HG02973 (cell line): ENCODE measurements around the gene MORC1.

Source experiments
- ATAC-seq: cut with Tn5 transposase; IDR thresholded peaks from one replicate; pipeline ENCODE4 v1.9.1; 2021; ENCODE audit warnings: moderate library complexity; ENCODE audit not compliant: unreplicated experiment

Gene MORC1

GRCh38 chr3:108946292-108947285 is 171.3 kb downstream of the MORC1 start:
- ATAC-seq: no peak

DNA sequence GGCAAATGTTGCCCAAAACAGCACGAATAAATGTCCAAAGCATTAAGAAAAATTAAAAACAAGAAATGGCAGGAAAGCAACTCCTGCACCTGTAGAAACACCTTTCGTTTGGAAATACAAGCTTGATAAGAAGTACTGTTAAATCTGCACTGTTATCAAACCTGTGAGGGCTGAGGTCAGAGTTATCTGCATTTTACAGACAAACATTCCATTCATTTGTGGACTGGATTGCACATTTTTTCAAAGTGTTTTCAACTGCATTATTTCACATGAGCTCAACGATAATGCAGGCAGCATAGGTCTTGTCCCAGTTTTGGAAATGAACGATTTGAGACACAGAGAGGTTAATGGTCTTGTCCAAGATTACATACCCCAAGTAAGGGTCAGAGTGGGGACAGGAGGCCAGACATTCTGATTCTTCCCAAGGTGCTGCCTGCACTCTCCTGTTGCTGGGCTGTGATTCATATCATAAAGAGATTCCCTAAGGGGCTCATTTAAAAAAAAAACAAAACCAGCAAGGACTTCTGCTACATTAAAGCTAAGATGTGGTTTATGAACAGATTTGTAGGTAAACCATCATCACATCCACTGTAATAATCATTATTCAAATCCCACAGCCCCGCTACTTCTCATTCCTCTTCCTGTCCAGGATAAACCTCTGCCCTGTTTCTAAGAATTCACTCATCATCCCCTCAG is 177.2 kb downstream of the MORC1 start:
- no peak for ATAC-seq

GRCh38 chr3:108940166-108940565 is 177.8 kb downstream of the MORC1 start:
- ATAC-seq: no peak

DNA sequence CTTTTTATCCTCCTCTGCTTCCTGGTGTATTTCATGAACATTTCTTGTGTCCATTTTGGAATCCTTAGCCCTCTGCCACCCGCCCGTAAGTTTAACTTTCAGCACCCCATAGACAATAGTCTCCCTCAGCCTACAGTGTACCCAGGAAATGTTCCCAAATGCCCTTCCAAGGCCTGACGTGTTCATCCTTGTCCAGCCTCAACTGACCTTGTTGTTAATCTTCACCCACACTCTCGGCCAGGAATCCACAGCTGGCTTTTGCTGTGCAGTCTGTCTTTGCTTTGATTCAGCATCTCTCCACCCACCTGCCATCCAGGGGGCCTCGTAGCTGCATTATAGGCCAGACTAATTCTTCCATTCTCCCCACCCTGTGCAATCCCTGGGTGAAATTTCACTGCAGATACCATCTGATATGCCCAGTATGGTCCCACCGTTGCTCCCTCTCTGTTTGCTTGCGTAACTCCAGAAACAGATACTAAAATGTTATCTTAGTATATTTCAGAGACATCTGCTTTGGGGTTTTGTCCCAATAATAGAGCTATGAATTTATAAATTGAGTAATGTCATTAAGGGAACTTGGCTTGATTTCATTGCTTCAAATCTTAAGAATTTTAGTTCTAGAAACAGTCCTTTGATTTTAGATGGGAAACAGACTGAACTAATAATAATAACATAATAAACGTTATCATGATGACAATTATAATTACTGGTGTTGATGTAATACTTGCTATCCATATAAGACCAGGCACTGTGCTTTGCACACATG is 180.8 kb downstream of the MORC1 start:
- ATAC-seq: no peak

DNA sequence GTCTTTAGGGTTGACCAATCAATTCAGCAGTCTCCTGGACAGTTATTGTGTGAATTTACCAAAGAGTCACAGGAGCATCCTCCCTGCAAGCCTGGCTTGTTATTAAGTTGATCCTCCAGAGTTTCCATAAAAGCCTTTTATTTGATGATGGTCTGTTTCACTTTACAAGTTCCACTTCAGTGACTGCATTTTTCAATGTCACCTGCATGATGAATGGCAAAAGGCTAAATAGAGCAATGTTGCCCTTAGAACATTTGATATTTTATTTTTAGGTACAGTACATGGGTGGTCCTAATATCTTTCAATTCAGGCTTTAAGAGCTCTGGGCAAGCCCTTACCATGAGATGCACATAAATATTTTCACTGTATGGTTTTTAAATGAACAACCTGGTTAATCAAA is 186.9 kb downstream of the MORC1 start:
- ATAC-seq: no peak

DNA sequence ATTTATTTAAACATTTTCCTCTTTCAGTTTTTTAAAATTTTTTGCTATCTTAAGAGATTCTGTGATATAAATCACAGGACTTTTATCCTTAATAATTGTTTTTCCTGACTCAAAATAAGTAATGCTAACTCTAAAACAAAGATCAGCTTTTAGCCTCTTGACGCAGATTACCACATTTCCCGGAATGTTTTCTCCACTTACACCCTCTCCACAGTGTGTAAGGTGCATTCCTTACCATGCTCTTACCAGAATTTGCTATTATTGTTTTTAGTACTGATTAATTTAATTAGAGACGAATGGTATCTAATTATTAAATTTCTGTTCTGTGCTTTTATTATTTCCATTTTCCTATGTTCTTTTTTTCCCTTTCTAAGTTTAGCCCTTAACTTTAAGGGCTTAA is 199.1 kb downstream of the MORC1 start:
- ATAC-seq: no peak

DNA sequence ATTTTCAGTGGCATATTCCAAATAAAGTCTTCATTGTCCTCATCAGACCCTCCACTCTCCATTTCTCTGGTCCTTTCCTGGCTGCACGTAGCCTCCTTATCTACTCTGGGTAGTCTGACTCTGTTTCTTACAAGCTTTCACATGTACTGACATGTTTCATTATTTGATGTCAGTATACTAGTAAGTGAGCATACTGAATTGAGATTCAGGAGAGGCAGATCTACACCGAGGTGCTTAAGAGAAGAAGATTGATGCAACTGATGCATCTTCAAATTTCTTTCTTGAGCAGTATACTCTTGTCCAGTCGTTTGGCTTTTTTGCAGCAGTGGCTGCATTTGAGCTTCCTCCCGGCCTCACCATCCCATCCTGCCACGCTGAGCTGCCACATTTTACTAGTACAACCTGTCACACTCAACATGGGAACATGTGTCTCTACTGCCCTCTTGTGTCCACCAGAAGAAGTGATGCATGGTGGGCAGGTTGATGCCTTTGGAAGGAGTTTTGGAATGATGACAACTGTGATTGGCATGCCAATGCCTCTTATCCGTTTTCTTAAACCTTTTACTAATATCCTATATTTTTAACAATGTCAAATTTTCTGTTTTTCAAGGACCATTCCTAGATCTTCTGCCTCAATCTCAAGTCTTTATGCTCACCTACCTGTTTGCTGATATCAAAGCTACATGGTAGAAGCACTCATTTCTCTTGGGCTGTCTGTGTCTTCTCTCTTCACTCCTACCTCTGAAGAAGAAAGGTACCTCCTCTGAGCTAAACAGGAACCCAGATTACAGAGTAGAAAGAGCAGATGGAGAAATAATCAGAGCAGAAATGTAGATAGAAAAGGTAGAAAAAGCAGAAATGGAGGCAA is 202.9 kb downstream of the MORC1 start:
- ATAC-seq: peak; percentile 90

DNA sequence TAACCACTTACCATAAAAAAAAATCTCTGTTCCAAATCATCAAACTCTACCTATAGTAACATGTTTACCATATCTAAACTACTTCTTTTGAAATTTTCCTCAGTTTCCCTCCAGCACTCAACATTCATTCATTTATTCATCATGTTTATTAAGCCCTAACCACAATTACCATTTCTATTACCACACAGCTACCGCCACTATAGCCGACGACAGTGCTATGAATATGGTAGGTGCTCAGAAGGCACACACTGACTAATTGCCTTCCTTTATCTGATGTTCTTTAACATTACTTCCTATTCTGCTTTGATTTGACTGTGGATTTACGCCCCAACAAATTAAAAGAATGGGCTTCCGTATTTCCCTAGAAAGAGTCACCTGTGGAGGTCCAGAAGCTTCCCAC is 208.1 kb downstream of the MORC1 start:
- no peak for ATAC-seq
